GM18907 (cell line): ENCODE measurements around the gene CYP20A1.
"Not testable (repeated sequence)": the region's sequence is repeated elsewhere in the genome, so short reads cannot be mapped to it uniquely, and the experiment has no call there.

ENCODE experiments used
- ATAC-seq: cut with Tn5 transposase; IDR thresholded peaks from one replicate; pipeline ENCODE4 v1.9.1; 2021; ENCODE audit warnings: mild to moderate bottlenecking, moderate library complexity; ENCODE audit not compliant: unreplicated experiment

The CYP20A1 gene, protein sequence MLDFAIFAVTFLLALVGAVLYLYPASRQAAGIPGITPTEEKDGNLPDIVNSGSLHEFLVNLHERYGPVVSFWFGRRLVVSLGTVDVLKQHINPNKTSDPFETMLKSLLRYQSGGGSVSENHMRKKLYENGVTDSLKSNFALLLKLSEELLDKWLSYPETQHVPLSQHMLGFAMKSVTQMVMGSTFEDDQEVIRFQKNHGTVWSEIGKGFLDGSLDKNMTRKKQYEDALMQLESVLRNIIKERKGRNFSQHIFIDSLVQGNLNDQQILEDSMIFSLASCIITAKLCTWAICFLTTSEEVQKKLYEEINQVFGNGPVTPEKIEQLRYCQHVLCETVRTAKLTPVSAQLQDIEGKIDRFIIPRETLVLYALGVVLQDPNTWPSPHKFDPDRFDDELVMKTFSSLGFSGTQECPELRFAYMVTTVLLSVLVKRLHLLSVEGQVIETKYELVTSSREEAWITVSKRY

DNA sequence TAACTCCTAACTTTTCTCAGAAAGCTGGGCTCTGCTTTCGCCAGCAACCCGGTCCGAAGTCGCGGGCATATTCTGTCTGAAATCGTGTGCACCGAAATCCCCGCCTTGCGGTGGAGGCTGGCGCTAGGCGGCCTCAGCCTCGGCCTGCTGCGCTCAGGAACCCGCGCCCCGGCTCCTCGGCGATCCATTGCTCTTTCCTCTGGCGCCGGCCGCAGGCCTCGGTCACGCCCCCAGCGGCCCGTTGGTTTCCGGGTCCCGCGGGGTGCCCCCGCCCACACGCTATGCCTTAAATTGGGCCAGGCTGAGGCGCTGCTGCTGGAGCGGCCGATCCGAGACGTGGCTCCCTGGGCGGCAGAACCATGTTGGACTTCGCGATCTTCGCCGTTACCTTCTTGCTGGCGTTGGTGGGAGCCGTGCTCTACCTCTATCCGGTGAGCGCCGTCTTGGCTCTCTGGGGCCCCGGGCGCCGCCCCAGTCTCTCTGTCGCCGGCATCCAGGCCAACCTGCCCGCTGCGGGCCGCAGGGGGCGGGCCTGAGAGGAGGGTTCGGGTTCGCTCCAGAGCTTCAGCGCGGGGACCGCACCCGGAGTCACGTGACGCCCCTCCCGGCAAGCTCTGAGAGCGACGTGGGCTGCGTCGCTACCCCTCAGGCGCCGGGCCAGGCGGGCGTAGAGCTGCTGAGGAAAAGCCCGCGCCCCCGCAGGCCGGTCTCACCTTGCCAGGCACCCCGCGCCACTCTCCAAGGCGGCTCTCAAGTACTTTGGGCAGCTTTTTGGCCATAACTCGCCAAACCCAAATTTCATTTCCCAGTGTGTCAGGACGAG, at the start of gene CYP20A1:
Gene CYP20A1 (plus strand): TSS at position 315 of the 823 bp plus-strand sequence. CDS start 45 bp downstream, at position 360.
- peak; percentile 91 for ATAC-seq

DNA sequence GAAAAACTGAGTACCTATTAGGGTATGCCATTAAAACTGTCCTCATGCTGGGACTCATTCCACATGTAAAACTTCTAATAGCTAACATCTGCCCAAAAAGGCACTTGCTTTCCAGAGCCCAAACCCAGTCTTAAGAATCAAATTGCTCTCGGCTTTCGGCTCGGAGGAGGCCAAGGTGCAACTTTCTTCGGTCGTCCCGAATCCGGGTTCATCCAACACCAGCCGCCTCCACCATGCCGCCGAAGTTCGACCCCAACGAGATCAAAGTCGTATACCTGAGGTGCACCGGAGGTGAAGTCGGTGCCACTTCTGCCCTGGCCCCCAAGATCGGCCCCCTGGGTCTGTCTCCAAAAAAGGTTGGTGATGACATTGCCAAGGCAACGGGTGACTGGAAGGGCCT, 48.3 kb upstream of the CYP20A1 start:
- not testable (repeated sequence) for ATAC-seq

DNA sequence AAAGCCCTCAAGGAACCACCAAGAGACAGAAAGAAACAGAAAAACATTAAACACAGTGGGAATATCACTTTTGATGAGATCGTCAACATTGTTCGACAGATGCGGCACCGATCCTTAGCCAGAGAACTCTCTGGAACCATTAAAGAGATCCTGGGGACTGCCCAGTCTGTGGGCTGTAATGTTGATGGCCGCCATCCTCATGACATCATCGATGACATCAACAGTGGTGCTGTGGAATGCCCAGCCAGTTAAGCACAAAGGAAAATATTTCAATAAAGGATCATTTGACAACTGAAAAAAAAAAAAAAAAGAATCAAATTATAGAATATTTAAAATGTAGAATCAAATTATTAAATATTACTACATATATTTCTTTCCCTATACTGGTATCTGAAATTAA, 47.8 kb upstream of the CYP20A1 start:
- ATAC-seq: not testable (repeated sequence)

DNA sequence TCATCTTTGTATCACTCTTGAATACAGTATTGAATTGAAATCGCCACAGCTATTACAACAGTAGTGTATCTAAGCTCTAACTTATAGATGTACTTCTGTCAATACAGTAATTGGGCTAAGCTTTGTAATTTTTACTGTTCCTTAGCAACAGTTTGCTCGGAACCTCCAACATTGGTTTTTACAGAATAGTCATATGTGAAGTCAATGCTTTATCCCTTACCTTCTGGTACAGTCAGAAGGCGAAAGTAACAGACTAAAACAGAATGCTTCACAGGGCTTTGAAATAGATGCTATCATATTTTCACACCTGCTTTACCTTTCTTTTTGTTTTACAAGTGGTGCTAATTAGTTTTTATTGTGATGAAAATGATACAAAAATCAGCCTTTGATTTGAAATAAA, 46.9 kb upstream of the CYP20A1 start:
- no peak for ATAC-seq

DNA sequence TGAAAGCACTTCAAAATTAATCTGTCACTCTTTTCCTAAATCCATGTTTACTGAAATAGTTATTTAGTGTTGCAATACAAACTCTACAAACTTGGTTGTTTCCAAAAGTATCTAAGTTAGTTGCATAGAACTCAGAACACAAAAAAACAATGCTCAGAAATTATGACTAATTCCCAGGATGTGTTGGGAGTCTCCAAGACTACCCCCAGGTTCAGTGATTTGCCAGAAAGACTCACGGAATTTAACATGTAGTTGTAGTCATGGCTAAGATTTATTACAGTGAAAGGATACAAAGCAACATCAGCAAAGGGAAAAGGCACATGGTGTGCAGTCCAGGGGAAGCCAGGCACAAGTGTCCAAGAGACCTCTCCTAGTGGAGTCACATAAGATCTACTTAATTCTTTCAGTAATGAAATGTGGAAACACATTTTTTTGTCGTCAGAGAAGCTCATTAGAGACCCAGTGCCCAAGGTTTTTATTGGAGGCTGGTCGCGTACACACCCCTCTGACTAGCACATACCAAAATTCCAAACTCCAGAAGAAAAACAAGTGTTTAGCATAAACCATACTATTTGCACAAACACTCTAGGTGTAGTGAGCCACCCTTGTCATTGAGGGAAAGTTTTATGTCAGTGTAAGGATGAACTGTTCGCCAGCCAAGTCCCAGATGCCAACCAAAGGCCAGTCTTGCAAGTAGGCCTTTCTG, 43.3 kb upstream of the CYP20A1 start:
- ATAC-seq: no peak

DNA sequence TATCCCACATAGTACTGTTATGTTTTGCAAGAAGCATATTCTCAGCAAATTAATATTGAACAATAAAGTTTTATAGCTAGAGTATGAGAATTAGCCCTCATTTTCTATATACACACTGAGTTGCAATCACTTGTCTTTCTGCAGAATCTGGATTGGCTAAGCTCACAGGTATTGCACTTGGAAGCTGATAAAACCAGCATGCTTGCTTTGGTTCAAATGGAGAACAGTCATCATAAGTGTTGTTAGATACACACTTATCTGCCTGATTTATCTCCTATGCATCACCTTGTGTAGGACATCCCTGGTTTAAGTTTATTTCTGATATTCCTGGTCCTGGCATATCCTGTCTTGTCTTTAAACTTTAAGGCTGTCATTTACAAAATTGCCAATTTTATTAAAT, 38.0 kb upstream of the CYP20A1 start:
- ATAC-seq: no peak

DNA sequence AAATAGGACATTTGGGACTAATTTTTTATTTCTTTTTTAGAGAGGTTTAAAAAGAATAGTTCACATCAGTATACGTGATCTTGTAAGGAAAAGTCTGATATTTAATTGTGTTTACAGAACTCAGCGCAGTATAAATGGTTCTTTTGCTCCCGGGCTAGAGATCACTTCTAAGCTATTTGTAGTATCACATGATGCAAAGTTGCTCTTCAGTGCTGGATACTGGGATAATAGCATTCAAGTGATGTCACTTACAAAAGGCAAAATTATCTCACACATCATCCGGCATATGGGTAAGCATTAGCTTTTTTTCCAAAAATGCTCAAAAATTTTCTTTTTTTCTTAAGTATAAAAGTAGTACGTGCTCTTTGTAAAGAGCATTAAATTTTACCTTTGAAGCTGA, 37.4 kb upstream of the CYP20A1 start:
- no peak for ATAC-seq

DNA sequence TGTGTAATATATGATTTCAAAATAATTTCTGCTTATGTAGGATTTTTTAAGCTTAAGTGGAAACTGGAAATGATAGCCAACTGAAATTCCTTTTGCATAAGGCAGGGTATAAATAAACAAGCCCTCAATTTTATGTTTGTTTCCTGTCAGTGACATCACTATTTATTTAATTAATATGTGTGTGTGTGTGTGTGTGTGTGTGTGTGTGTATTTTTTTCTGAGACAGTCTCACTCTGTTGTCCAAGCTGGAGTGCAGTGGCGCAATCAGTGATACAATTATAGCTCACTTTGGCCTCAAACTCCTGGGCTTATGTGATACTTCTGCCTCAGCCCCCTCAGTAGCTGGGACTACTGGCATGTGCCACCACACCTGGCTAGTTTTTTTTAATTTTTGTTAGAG, 29.3 kb upstream of the CYP20A1 start:
- ATAC-seq: no peak

DNA sequence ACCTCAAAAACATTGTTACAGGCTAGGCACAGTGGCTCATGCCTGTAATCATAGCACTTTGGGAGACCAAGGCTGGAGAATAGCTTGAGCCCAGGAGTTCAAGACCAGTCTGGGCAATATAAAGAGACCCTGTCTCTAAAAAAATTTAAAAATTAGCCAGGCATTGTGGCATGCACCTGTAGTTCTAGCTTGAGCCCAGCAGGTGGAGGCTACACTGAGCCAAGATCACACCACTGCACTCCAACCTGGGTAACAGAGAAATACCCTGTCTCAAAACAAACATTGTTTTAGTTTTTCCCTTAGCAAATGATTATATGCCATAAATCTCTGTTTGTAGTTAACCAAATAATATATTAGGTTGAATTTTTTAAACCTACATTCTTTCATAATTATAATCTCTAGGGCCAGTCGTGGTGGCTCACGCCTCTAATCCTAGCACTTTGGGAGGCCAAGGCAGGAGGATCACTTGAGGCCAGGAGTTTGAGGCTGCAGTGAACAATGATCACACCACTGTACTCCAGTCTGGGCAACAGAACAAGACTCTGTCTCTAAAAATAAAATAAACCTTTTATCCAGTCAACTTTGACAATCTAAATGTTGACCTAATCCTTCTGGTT, 13.3 kb upstream of the CYP20A1 start:
- peak; percentile 71 for ATAC-seq

DNA sequence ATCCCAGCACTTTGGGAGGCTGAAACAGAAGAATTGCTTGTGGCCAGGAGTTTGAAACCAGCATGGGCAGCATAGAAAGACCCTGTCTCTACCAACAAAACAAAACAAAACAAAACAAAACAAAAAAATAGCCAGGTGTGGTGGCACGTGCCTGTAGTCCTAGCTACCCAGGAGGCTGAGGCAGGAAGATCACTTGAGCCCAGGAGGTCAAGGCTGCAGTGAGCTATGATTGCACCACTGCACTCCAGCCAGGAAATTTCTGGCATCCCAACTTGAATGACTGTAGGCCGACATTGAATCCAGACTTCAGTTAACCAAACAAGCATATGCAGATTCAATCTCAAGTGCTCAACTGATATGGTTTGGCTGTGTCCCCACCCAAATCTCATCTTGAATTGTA, 9.1 kb upstream of the CYP20A1 start:
- ATAC-seq: not testable (repeated sequence)

DNA sequence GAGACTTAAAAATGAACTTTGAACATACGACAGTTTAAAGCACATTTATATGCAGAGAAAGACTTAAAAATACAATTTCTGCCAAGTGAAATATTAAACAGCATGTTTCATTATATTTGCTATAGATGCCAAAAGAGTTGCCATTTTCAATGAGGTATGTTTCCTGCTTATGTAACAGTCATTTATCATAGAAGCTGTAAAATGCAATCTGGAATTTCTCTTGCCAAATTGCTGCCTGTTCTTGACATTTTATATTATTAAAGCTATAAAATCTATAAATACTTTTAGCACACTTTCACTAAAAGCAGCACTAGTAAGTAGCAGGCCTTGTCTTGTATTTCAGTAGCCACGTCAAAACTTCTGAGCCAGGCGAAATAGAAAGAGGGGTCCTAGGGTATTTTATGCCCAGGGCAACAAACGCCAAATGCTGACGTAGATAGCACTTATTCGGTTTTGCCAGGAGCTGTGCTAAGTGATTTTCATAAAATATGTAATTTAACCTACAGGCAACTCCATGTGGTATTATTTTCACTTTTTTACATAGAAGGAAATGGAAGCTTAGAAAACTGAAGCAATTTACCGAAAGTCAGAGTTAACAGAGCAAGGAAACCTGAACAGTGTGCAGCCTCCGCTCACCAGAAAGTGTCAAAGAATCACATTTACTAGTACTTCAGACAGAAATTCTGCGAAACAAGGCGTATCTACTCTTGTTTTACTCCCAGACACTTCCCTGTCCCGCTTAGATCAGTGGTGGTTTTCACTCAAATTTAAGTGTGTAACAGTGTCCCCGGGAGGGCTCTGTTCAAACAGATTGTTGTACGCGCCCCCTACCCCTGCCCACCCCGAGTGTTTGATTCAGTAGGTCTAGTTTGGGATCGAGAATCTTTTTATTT, 1.2 kb upstream of the CYP20A1 start:
- no peak for ATAC-seq

DNA sequence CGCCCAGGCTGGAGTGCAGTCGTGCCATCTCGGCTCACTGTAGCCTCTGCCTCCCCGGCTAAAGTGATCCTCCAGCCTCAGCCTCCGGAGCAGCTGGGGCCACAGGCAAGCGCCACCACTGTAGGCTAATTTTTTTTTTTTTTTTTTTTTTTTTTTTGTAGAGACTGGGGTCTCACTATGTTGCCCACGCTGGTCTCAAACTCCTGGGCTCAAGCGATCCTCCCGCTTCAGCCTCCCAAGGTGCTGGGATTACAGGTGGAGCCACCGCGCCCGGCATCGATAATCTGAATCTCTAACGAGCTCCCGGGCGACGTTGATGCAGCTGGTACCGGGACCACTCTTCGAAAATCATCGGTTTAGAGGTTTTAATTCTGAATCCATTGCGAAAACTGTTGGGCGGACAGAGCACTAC, 520 bp upstream of the CYP20A1 start:
- ATAC-seq: no peak

DNA sequence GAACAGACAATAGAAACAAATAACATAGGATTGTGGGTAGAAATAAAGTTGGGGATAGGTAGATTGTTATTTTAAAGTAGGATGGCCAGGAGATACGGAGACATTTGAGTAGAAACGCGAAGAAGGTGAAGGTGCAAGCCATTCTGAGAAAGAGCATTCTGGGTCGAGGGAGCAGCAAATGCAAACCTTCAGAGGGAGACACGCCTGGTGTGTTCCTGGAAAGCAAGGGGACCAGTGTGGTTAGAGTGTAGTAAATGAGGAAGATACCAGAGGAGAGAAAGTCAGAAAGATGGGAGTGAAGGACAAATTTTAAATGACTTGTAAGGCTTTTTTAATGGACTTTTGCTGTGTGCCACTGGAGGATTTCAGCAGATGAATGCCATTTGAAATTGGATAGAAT, 1.7 kb downstream of the CYP20A1 start:
- no peak for ATAC-seq

DNA sequence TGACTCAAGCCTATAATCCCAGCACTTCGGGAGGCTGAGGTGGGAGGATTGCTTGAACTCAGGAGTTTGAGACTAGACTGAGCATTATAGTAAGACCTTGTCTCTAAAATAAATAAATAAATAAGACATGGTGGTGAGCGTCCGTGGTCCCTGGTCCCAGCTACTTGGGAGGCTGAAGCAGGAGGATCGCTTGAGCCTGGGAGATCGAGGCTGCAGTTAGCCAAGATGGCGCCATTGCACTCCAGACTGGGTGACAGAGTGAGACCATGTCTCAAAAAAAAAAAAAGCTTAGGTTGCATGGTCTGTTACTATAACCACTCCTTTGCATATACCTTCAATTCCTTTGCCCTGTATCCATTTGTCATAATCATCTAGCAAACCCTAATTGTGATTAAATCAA, 3.7 kb downstream of the CYP20A1 start:
- ATAC-seq: no peak

DNA sequence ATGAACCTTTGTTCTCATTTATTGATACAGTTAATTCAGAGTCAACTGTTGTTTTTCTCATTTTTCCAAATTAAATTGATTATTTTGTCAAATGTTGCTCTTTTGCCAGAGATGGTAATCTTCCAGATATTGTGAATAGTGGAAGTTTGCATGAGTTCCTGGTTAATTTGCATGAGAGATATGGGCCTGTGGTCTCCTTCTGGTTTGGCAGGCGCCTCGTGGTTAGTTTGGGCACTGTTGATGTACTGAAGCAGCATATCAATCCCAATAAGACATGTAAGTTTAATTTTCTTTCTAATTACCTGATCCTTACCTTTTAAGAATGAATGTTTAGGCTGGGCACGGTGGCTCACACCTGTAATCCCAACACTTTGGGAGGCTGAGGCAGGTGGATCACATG, 7.8 kb downstream of the CYP20A1 start:
- ATAC-seq: no peak

DNA sequence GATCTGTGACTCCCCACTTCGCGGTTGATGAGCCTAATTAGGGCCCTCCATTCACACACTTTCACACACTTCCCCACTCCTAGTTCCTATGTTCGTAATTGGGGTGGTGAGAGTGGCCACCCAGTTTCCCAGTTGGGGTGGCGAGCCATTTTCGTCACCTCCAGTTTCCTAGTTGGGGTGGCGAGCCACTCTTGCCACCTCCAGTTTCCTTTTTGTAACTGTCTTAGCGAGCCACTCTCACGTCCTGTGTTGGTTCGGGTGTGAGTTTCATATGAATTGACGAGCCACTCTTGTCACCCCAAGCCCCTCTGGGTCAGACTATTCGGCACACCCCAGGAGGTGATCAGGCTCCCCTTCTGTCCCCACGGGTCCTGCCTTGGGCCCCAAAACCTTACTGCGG, 14.0 kb downstream of the CYP20A1 start:
- ATAC-seq: no peak

DNA sequence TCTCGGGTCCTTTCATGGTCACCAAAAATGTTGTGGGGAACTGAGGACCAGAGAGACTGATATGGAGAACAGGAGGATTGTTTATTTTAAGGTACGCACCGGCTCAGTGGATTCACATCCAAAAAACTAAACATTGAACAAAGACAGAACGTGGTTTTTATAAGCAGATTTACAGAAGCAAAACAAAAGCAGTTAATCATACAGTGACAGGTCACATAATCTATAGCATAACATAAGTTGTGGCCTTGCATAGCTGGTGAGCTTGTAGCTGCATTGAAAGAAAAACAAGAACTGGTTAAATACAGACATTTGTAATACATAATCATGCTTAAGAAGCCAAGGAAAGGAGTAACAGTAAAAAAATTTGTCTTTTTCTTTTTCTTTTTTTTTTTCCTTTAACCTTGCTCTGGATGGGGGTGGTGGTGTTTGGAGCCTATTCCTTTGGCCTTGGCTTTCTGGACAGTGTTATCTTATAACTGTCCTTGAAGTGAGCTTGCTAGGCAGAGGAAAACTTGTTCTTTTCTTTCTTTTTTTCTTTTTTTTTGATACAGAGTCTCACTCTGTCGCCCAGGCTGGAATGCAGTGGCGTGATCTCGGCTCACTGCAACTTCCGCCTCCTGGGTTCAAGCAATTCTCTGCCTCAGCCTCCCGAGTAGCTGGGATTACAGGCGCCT, 14.7 kb downstream of the CYP20A1 start:
- not testable (repeated sequence) for ATAC-seq

DNA sequence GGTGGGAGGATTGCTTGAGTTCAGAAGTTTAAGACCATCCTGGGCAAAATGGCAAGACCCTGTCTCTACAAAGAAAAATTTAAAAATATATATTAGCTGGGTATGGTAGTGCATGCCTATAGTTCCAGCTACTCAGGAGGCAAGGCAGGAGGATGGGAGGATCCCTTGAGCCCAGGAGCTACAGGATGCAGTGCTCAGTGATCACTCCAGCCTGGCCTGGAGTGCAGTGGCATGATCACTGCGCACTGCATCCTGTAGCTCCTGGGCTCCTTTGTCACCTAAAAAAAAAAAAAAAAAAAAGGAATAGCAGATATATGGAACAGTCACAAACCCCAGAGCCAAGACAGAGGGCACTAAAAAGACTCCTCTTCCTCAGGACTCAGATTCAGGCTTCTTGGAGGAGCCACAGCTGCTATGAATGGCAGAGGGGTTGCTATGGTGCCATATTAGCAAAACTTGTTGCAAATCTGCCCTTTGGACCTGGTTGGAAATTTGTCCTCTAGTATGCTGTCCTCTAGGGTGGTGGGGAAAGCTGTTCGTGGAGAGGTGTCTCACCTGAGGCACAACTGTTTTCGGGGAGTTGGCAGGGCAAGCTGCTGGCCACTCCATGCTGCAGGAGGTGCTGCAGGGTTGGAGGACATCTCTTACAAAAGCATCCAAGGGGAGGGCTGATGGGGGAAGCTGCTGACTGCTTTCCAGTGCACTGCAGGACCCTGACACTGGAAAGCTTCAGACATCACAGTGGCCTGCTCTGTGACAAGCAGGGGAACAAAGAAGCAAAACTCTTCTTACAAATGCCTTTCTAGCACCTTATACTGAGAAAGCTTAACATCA, 22.7 kb downstream of the CYP20A1 start:
- ATAC-seq: no peak
